Parathyroid adenoma (tissue), 2 donors: ENCODE data around the gene PPFIA2.

ENCODE experiments used
- H2AFZ ChIP-seq: fragments of 300-600 bp; sonication (generic); one replicate; pipeline ENCODE4 v1.7.0; 2017; ENCODE audit warnings: antibody characterized with exemption, mild to moderate bottlenecking
- H3K27ac ChIP-seq: fragments of 300-600 bp; sonication (generic); one replicate; pipeline ENCODE4 v1.7.0; 2017
- H3K27me3 ChIP-seq: fragments of 300-600 bp; sonication (generic); one replicate; pipeline ENCODE4 v1.7.0; 2017; ENCODE audit warnings: low read length; ENCODE audit not compliant: control insufficient read depth, insufficient read depth
- H3K36me3 ChIP-seq: fragments of 300-600 bp; sonication (generic); one replicate; pipeline ENCODE4 v1.7.0; 2017; ENCODE audit warnings: low read length; ENCODE audit not compliant: control insufficient read depth, insufficient read depth
- H3K4me1 ChIP-seq: fragments of 300-600 bp; sonication (generic); one replicate; pipeline ENCODE4 v1.7.0; 2017; ENCODE audit warnings: control low read depth
- H3K4me2 ChIP-seq: fragments of 300-600 bp; sonication (generic); one replicate; pipeline ENCODE4 v1.7.0; 2017; ENCODE audit warnings: low read length
- H3K4me3 ChIP-seq: fragments of 300-600 bp; sonication (generic); one replicate; pipeline ENCODE4 v1.7.0; 2017; ENCODE audit warnings: low read depth, low read length
- H3K79me2 ChIP-seq: fragments of 300-600 bp; sonication (generic); one replicate; pipeline ENCODE4 v1.7.0; 2017; ENCODE audit warnings: control low read depth
- H3K9ac ChIP-seq: fragments of 300-600 bp; sonication (generic); one replicate; pipeline ENCODE4 v1.7.0; 2017; ENCODE audit warnings: mild to moderate bottlenecking
- H3K9me3 ChIP-seq: fragments of 300-600 bp; sonication (generic); one replicate; pipeline ENCODE4 v1.7.0; 2017; ENCODE audit warnings: low read length; ENCODE audit not compliant: control insufficient read depth
- TF ChIP-seq, protein P1 (sequence below): fragments of 300-600 bp; sonication (generic); IDR thresholded peaks from one replicate; pipeline ENCODE4 v1.7.0; 2017; ENCODE audit warnings: antibody characterized with exemption, mild to moderate bottlenecking
- donor health status: primary hyperparathyroidism.

Gene PPFIA2

DNA sequence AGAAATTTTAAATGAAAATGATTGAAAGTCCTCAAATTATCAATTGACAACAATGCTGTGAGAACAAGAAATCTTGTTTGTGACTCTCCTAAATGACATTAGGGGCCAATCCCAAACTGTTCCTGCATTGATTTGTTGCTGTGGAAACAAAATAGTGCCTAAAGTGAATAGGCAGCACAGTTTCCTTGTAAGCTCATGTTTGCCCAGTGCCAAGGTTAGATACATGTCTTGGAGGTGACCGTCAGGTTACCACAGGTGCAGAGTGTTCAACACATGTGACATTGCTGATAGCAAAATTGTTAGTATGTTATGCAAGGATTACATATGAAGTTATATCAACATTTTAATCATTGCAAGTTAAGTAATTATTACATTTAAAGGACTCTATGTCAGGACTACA lies 388.7 kb downstream of the PPFIA2 start:
- TF ChIP-seq, protein P1, sequence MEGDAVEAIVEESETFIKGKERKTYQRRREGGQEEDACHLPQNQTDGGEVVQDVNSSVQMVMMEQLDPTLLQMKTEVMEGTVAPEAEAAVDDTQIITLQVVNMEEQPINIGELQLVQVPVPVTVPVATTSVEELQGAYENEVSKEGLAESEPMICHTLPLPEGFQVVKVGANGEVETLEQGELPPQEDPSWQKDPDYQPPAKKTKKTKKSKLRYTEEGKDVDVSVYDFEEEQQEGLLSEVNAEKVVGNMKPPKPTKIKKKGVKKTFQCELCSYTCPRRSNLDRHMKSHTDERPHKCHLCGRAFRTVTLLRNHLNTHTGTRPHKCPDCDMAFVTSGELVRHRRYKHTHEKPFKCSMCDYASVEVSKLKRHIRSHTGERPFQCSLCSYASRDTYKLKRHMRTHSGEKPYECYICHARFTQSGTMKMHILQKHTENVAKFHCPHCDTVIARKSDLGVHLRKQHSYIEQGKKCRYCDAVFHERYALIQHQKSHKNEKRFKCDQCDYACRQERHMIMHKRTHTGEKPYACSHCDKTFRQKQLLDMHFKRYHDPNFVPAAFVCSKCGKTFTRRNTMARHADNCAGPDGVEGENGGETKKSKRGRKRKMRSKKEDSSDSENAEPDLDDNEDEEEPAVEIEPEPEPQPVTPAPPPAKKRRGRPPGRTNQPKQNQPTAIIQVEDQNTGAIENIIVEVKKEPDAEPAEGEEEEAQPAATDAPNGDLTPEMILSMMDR, result no peak
- Histone ChIP-seq H3K4me2 (no peak overlapping the region), H3K36me3 (no peaks in the 10 kb centered on the region), H3K79me2 (no peaks in the 10 kb centered on the region), H2AFZ (no peak overlapping the region), H3K4me3 (no peak overlapping the region), H3K4me1 (no peaks in the 10 kb centered on the region), H3K9me3 (no peaks in the 10 kb centered on the region), H3K9ac (no peak overlapping the region), H3K27ac (no peak overlapping the region), H3K27me3 (no peaks in the 10 kb centered on the region)

DNA sequence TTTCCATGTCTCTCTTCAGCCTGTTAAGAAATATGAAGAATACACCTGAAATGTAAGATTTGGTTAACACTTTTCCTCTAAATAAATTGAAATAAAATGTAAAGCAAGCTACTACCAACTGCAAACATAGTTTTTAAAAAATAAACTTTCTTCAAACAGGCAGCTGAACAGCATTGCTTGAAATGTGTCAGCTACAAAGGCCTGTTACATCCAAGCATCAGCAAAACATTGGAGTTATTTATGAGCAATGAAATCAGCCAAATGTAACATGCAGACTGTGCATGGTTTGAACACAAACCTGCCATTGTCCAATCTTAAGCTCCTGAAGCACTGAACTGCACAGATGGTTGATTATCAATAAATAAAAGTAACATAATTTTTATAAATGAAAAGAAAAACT lies 390.0 kb downstream of the PPFIA2 start:
- no peaks in the 10 kb centered on the region for H3K79me2 ChIP-seq
- no peak overlapping the region for H3K27ac ChIP-seq
- H3K27me3 ChIP-seq, result no peaks in the 10 kb centered on the region
- no peak overlapping the region for H3K4me3 ChIP-seq
- no peak overlapping the region for H2AFZ ChIP-seq
- no peak overlapping the region for H3K4me2 ChIP-seq
- no peaks in the 10 kb centered on the region for H3K4me1 ChIP-seq
- TF ChIP-seq, protein P1, result no peak
- H3K9ac ChIP-seq, result no peak overlapping the region
- no peaks in the 10 kb centered on the region for H3K36me3 ChIP-seq
- no peaks in the 10 kb centered on the region for H3K9me3 ChIP-seq

DNA sequence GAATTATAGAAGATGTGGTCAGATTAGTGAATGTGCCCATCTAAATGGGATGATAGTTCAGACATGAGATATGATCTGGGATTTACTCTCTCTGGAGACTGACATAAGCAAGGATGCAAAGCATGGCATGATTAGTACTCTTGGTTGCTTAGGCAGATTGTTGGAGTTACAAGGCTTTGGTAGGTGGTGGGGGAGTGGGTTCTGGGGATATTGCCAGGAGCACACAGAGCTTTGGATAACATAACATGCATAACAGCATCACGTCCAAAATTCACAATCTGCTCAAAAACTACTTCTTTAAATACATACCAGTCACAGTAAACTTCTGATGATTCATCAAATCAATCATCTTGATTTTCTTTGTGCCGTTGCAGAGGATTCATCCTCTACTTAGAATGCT lies 393.9 kb downstream of the PPFIA2 start:
- no peak overlapping the region for H3K4me2 ChIP-seq
- no peak overlapping the region for H3K9ac ChIP-seq
- H3K36me3 ChIP-seq, result no peaks in the 10 kb centered on the region
- no peaks in the 10 kb centered on the region for H3K79me2 ChIP-seq
- H3K4me3 ChIP-seq, result no peak overlapping the region
- H3K9me3 ChIP-seq, result no peaks in the 10 kb centered on the region
- H3K27ac ChIP-seq, result no peak overlapping the region
- no peaks in the 10 kb centered on the region for H3K4me1 ChIP-seq
- H2AFZ ChIP-seq, result no peak overlapping the region
- TF ChIP-seq, protein P1, result no peak
- H3K27me3 ChIP-seq, result no peaks in the 10 kb centered on the region

DNA sequence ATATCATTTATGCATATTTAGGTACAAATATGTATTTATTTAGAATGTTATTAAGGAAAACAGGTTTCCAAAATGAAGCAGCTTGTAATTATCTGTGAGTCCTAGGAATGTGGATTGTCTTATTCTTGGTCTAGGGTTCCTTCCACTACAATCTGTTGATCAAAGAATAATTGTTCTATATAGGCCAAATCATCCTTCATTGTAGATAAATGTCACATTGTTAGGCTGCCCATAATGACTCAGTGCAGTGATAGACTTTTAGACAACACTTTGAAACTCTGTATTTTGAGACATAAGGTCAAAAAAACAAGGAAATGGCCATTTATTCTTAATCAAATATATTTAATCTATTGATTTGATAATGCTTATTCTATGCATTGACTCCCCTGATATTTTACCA lies 398.2 kb downstream of the PPFIA2 start:
- H3K4me2 ChIP-seq, result no peak overlapping the region
- no peak overlapping the region for H3K4me3 ChIP-seq
- no peaks in the 10 kb centered on the region for H3K79me2 ChIP-seq
- no peak overlapping the region for H2AFZ ChIP-seq
- H3K36me3 ChIP-seq, result no peaks in the 10 kb centered on the region
- H3K9ac ChIP-seq, result no peak overlapping the region
- TF ChIP-seq, protein P1, result no peak
- H3K27me3 ChIP-seq, result no peaks in the 10 kb centered on the region
- no peaks in the 10 kb centered on the region for H3K4me1 ChIP-seq
- no peaks in the 10 kb centered on the region for H3K9me3 ChIP-seq
- H3K27ac ChIP-seq, result no peak overlapping the region

DNA sequence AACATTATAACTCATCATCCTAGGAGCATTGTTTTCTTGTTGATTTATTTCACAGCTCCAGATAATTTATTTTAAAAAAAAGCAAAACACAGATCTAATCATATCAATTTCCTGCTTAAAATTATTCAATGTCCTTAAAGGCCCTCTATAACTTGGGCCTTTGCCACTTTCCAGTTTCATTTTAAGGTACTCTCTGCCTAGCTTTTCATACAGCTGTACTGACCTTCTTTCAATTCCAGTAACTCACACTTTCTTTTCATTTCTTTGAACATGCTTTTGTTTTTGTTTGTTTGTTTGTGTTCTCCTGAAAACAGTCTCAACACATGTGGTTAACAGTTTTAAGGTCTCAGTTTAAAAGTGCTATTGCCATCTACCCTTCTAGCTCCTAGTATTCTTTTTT lies 399.4 kb downstream of the PPFIA2 start:
- H3K79me2 ChIP-seq, result no peaks in the 10 kb centered on the region
- TF ChIP-seq, protein P1, result no peak
- no peaks in the 10 kb centered on the region for H3K36me3 ChIP-seq
- H3K4me1 ChIP-seq, result no peaks in the 10 kb centered on the region
- no peaks in the 10 kb centered on the region for H3K27me3 ChIP-seq
- no peak overlapping the region for H3K4me3 ChIP-seq
- H2AFZ ChIP-seq, result no peak overlapping the region
- H3K4me2 ChIP-seq, result no peak overlapping the region
- H3K27ac ChIP-seq, result no peak overlapping the region
- H3K9ac ChIP-seq, result no peak overlapping the region
- H3K9me3 ChIP-seq, result no peaks in the 10 kb centered on the region
